Measurements from ENCODE around the gene ISM1.

ISM1 gene

GRCh38 chr20:13312300-13312699 is 91.2 kb downstream of the ISM1 start:
- no peaks in the 10 kb centered on the region for H3K36me3 ChIP-seq (ENCODE audit: control insufficient read depth, insufficient read depth, low read length)
- no peak overlapping the region for H2AFZ ChIP-seq
- no peaks in the 10 kb centered on the region for H3K4me1 ChIP-seq
- H3K9me3 ChIP-seq (ENCODE audit: control insufficient read depth, low read length): no peaks in the 10 kb centered on the region
- TF ChIP-seq CTCF (IDR thresholded peaks at IDR 0.05): no peak
- no peaks in the 10 kb centered on the region for H3K79me2 ChIP-seq
- no peak overlapping the region for H3K4me2 ChIP-seq (ENCODE audit: low read length)
- no peak overlapping the region for H3K9ac ChIP-seq
- no peak overlapping the region for H3K27ac ChIP-seq
- H3K27me3 ChIP-seq (ENCODE audit: control insufficient read depth, insufficient read depth, low read length): no peaks in the 10 kb centered on the region
- no peak overlapping the region for H3K4me3 ChIP-seq (ENCODE audit: low read depth, low read length)

DNA sequence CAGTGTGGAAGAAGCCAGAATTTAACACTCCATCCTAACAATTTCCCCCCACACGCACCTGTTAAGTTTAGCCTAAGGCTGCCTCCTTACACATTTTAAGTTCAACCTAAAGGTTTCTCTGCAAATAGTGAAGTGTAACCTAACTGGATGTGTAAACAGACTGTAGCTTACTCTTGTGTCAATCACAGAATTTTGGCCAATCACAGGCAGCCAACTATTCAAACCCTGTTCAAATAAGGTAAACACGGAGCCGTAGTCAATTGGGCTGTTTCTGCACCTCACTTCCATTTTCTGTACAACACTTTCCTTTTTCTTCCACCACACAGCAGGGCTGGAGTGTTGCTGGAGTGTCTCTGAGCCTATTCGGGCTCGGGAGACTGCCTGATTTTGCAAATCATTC is 92.1 kb downstream of the ISM1 start:
- H3K27ac ChIP-seq: no peak overlapping the region
- no peaks in the 10 kb centered on the region for H3K4me1 ChIP-seq
- no peak overlapping the region for H3K4me2 ChIP-seq (ENCODE audit: low read length)
- H3K79me2 ChIP-seq: no peaks in the 10 kb centered on the region
- no peaks in the 10 kb centered on the region for H3K9me3 ChIP-seq (ENCODE audit: control insufficient read depth, low read length)
- H3K27me3 ChIP-seq (ENCODE audit: control insufficient read depth, insufficient read depth, low read length): no peaks in the 10 kb centered on the region
- no peak overlapping the region for H2AFZ ChIP-seq
- no peak for TF ChIP-seq CTCF (IDR thresholded peaks at IDR 0.05)
- H3K9ac ChIP-seq: no peak overlapping the region
- H3K36me3 ChIP-seq (ENCODE audit: control insufficient read depth, insufficient read depth, low read length): no peaks in the 10 kb centered on the region
- H3K4me3 ChIP-seq (ENCODE audit: low read depth, low read length): no peak overlapping the region

DNA sequence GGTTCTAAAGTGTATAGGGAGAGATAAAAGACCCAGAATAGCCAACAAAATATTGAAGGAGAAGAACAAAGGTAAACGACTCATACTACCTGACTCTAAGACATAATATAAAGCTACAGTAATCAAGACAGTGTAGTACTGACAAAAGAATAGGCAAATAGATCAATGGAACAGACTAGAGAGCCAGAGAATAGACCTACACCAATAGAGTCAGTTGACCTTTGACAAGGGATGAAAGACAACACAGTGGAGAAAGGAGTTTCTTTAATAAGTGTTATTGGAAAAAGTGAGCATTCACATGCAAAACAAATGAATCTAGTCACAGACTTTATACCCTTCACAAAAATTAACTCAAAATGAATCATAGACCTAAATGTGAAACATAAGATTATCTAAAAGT is 96.4 kb downstream of the ISM1 start:
- H3K79me2 ChIP-seq: no peaks in the 10 kb centered on the region
- H3K27me3 ChIP-seq (ENCODE audit: control insufficient read depth, insufficient read depth, low read length): no peaks in the 10 kb centered on the region
- no peak overlapping the region for H3K4me3 ChIP-seq (ENCODE audit: low read depth, low read length)
- no peaks in the 10 kb centered on the region for H3K36me3 ChIP-seq (ENCODE audit: control insufficient read depth, insufficient read depth, low read length)
- no peak for TF ChIP-seq CTCF (IDR thresholded peaks at IDR 0.05)
- no peak overlapping the region for H3K4me2 ChIP-seq (ENCODE audit: low read length)
- peaks cover 2% of the 10 kb centered on the region for H3K4me1 ChIP-seq
- no peak overlapping the region for H2AFZ ChIP-seq
- no peak overlapping the region for H3K27ac ChIP-seq
- no peak overlapping the region for H3K9ac ChIP-seq
- H3K9me3 ChIP-seq (ENCODE audit: control insufficient read depth, low read length): no peaks in the 10 kb centered on the region

DNA sequence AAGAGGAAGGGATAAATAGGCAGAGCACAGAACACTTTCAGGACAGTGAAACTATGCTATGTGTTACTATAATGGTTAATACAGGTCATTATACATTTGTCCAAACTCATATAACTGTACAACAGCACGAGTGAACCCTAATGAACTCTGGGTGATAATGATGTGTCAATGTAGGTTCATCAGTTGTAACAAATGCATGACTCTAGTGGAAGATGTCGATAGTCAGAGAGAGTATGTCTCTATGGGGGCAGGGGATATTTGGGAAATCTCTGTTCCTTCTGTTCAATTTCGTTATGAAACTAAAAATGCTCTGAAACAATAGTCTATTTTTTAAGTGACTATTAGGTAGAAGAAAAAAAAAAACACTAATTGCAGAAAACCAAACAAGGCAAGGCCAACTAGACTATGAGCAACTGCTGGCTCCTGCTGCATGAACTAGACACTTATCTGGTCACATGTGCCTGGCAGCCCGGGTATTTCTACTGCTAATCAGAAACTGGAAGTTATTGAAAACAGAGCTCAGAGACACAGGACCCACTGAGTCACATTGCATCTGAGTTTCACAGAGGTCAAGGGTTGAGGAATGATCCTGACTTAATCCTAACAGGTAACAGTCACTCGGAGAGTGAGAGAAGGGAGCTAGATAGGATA is 97.9 kb downstream of the ISM1 start:
- H2AFZ ChIP-seq: no peak overlapping the region
- no peaks in the 10 kb centered on the region for H3K79me2 ChIP-seq
- peaks cover 4% of the 10 kb centered on the region for H3K4me1 ChIP-seq
- H3K4me2 ChIP-seq (ENCODE audit: low read length): no peak overlapping the region
- TF ChIP-seq CTCF (IDR thresholded peaks at IDR 0.05): no peak
- no peak overlapping the region for H3K9ac ChIP-seq
- H3K27ac ChIP-seq: no peak overlapping the region
- H3K36me3 ChIP-seq (ENCODE audit: control insufficient read depth, insufficient read depth, low read length): no peaks in the 10 kb centered on the region
- H3K4me3 ChIP-seq (ENCODE audit: low read depth, low read length): no peak overlapping the region
- H3K9me3 ChIP-seq (ENCODE audit: control insufficient read depth, low read length): no peaks in the 10 kb centered on the region
- no peaks in the 10 kb centered on the region for H3K27me3 ChIP-seq (ENCODE audit: control insufficient read depth, insufficient read depth, low read length)

DNA sequence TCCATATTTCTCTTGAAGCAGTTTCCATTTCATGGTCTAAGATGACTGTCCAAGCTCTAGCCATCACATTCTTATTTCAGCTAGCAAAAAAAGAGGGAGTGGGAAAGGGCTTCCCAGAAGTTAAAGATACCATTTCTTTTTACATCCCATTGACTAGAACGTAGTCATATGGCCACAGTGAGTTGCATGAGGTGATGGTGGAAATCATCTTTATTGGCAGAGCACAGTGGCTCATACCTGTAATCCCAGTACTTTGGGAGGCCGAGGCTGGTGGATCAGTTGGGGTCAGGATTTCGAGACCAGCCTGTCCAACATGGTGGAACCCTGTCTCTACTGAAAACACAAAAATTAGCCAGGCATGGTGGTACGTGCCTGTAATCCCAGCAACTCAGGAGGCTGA is 99.6 kb downstream of the ISM1 start:
- Histone ChIP-seq H3K4me3 (ENCODE audit: low read depth, low read length) (no peak overlapping the region), H3K9ac (no peak overlapping the region)

More for the DNA sequence above, 99.6 kb downstream of the ISM1 start:
- Histone ChIP-seq H3K4me2 (ENCODE audit: low read length) (no peak overlapping the region), H3K4me1 (peaks cover 4% of the 10 kb centered on the region), H2AFZ (no peak overlapping the region), H3K9me3 (ENCODE audit: control insufficient read depth, low read length) (no peaks in the 10 kb centered on the region), H3K79me2 (no peaks in the 10 kb centered on the region), H3K27me3 (ENCODE audit: control insufficient read depth, insufficient read depth, low read length) (no peaks in the 10 kb centered on the region), H3K27ac (no peak overlapping the region), H3K36me3 (ENCODE audit: control insufficient read depth, insufficient read depth, low read length) (no peaks in the 10 kb centered on the region)
- TF ChIP-seq CTCF (IDR thresholded peaks at IDR 0.05): no peak
